ENCODE results near the gene LRRC75A.

Gene LRRC75A

GRCh38 chr17:16493531-16494046 lies 1.6 kb upstream of the LRRC75A start:
- no peak for DNase-seq (ENCODE audit: low read depth)

GRCh38 chr17:16492613-16493530 lies 879 bp upstream of the LRRC75A start:
- DNase-seq (ENCODE audit: low read depth): no peak

DNA sequence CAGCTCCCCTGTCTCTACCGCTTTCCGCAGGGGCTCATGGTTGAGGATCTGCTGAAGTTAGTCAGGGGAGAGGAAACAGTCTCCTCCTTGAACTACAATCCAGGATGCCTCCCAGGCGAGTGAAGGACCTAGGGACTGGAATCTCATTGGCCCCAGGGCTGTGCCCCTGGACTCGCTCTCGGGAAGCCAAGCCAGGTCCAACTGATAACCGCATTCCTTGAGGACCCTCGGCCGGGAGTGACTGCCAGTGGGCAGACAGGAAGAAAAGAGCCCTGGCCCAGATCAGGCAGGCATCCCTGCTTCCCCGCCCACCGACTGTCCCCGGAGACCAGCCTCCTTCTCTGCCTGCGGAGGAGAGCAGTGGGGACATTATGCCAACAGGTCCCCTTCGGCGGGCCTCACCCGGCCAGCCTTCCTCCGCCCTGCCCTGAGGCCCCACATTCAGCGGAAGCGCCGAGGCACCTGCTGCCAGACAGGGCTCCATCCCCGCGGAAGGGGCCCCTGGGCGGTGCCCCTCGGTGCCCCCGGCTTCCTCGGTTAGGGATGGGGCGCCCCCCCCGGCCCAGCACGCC lies 776 bp downstream of the LRRC75A start:
- DNase-seq (ENCODE audit: low read depth): peak; percentile 6

- DNase-seq (ENCODE audit: low read depth): no peak
Measured at GRCh38 chr17:16489431-16489830, 2.6 kb downstream of the LRRC75A start.

DNA sequence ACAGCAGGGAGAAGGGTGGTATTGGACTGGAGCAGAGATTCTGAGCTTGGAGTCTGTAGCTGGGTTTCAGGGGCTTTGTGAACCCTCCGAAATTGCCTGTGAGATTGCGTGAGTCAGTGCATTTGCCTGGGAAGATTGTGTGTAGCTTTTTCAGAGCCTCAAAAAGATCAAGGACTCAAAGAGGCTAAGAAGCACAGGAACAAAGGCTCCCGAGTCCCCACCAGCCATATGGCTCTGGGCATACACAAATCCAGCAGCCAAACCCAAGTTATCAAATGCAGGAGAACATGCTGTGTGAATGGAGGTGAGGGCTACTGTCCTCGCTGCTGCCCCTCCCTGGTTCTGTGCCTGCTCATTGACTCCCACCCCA lies 3.0 kb downstream of the LRRC75A start:
- DNase-seq (ENCODE audit: low read depth): no peak

GRCh38 chr17:16488186-16488967 lies 3.6 kb downstream of the LRRC75A start:
- DNase-seq (ENCODE audit: low read depth): no peak

- no peak for DNase-seq (ENCODE audit: low read depth)
Measured at GRCh38 chr17:16486373-16487250, 5.4 kb downstream of the LRRC75A start.

- DNase-seq (ENCODE audit: low read depth): no peak
Measured at GRCh38 chr17:16484445-16485175, 7.4 kb downstream of the LRRC75A start.

DNA sequence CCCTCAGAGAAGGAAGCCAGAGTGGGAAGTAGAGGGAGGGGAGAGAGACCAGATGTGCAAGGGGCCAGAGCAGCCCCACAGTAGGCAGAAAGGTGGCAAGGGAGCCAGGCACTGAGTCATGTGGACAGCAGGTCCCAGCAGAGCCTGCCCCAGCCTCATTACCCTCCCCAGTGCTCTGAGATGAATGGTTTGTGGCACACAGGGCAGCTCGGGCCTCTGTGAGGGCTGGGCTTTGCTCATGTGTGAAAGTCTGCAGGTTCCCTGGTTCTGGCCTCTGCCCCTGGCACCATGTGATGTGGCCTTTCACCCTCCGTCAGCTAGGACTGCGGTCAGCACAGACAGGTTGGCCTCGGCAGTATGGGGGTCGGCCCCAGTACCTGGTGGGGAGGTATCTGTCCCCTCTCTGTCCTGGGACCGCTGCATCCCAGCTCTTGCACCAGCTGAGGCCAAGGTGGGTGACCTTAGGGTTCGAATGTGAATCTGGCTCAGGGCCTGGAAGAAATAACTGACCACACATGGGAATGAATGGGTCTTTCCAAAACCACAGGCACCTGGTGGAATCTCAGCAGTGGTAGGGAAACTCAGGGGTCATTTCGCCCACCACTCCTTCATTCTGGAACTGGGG lies 8.9 kb downstream of the LRRC75A start:
- no peak for DNase-seq (ENCODE audit: low read depth)

DNA sequence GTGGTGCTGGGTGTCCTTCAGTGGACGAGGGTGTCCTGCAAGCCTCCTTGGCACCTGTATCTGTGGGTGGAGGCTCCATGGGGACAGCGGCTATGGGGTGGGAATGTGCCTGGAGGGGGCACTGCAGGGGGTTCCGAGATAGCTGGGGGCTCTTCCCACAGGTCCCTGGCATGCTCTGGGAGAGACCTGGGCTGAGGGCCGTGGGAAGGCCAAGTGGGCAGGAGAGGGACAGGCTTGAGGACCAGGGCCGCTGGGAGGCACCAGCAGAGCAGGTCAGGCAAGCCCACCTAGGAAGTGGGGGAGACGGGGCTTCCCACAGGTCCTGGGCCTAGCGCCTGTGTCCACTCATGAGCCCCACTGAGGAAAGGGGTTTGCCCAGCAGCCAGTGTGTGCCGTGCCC lies 9.7 kb downstream of the LRRC75A start:
- DNase-seq (ENCODE audit: low read depth): no peak

DNA sequence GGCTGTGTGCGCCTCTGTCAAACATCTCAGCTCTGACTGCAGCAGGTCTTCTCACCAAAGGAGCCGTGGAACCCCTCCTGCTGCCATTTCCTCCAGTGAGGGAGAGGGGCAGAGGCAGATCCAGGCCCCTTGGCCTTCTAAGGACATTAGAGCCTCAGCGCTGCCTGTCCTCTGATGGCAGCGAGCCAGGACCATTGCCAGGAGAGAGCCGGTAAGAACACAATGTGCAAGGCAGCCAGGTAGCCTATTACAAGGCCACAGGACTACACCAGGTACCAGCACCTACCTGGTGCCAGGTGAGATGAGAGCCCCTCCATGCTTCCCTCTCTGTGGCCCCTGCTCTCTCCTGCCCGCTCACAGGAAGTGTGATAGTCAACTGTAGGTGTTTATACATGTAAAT lies 11.0 kb downstream of the LRRC75A start:
- no peak for DNase-seq (ENCODE audit: low read depth)

DNA sequence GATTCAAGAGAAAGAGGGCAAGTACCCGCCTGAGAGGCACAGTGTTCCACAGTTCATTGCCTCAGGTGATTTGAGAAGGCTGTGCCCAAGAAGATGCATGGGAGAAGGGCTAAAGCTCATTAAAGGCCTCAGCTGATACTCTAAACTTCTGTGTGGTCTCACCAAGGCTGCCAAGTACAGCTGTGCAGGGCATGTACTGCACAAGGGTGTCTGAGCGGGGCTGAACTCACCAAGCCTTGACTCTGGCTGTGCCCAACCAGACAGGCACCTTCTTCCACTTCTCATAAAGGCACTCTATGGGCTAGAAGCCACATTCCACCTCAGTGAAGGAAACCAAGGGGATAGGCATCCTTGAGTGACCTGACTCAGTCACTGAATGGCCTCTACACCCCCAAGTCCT lies 12.7 kb downstream of the LRRC75A start:
- no peak for DNase-seq (ENCODE audit: low read depth)

DNA sequence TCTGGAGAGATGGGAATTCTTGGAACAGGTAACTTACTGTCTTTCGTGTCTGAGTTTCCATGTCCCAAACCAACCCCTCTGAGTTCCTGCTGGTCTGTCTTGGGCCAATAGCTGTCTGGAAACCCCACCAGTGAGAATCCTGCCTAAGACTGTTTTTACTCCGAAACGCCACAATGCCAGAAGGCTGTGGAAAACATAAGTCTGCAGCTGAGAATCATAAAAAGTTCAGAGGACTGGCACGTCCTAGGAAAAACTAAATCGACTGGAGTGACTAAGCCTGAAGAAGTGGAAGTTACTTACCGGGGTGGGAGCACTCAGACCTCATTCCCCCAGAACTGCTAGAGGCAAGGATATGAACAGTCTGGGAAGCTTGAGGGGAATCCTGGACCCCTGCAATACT lies 13.3 kb downstream of the LRRC75A start:
- no peak for DNase-seq (ENCODE audit: low read depth)

DNA sequence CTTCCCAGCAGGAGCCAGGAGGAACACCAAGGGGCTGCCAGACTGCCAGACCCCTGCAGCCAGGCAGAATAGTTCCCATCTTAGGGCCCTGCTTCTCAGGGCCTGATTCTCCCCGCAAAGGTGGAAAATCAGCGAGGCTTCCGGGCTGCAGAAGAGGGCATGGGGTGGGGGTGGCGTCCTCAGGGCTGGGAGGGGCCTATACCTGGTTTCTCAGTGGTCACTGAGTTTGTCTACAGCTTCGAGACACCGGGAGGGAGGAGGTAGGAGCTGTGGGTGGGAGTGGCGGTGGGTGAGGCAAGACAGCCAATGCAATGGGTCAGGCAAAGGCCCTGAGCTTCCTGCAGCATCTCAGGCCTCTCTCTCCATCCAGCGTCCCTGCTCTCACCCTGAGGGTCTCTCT lies 14.3 kb downstream of the LRRC75A start:
- DNase-seq (ENCODE audit: low read depth): no peak

GRCh38 chr17:16477255-16477654 lies 14.7 kb downstream of the LRRC75A start:
- DNase-seq (ENCODE audit: low read depth): no peak

DNA sequence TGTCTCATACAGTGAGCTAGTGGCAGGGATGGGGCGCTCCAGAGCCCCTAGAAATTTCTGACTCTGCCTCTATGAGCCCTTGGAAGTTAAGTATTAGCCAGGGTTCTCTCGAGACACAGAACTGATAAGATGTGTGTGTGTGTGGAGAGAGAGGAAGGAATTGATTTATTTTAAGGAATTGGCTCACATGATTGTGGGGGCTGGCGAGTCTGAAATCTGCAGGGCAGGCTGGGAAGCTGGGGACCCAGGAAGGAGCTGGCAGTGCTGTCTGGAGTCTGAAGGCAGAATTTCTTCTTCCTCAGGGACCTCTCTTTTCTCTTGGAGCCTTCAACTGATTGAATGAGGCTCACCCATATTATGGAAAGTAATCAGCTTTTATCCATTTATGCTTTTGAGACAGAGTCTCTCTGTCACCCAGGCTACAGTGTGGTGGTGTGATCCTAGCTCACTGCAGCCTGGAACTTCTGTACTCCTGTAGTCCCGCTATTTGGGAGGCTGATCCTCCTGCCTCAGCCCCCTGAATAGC lies 16.8 kb downstream of the LRRC75A start:
- DNase-seq (ENCODE audit: low read depth): no peak

DNA sequence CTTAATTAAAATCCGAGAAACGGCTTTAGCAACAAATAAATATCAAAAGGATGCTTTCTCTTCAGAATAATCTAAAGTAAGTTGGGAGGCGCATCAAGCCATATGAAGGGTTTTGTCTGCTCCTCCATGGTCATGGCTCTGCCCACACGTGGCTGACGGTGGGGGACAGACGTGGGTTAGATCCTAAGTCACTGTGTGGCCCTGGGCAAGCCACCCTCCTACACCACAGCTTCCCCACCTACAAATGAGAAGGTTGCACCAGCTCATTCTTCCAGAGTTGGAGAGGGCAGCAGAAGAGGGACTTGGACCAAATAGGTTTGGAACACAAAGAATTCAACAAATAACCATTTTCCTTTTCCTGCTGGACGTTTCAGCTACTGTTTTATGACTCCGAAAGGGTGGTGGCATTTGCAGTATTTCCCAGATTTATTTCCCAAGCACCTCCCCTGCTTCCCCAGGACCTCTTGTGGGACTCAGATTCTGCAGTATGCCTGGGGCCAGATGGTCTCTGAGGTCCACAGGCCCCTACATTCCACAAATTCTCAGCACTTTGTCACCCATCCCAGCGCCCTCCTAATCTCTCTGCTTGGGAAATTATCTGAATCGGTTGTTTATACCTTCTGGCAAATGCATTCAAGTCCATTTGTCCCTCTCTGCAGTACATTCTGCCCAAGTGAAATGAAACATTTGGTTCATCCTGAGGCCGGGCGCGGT lies 17.8 kb downstream of the LRRC75A start:
- no peak for DNase-seq (ENCODE audit: low read depth)

DNA sequence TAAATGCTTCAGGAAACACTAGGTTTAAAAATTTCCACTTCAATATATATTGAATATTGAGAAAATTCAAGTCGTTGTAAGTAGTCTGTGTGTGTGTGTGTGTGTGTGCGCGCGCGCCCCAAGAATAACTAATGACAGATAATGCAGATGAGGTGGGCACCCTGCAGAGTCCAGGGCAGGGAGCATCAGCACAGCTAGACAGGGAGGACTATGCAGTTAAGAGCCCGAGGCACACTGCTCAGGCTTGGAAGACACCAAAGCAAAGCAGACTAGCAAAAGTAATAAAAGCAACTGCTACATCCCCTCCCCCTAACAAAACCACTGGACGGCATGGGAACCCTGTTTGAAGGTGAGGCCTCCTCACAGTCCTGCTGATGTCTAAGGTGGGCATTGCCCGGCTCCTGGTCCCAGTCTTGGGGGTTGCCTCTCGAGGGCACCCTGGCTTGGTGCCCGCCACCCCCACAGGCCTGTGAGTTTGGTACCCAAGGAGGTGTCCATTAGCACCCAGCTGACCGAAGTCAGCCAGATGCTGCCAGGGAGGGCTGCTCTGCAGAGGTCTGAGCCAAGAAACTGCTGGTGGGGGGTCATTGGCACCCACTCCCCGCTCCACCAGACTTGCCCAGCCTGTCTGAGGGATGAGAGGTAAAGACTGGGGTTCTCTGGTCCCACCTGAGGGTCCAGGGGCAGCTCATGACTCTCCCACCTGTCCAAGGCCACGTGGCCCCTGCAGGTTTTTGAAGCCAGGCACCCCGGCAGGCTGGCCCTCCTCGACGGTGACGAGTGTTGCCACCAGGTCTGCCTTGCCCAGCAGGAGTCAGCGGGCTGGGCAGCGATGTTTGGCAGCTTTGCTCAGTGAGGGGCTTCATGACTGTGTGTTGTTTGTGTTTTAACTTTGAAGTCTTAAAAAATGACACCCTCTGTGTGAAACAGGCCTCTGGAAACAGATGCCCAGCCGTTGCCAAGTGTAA lies 18.7 kb downstream of the LRRC75A start:
- DNase-seq (ENCODE audit: low read depth): no peak

All from stimulated activated CD8-positive, alpha-beta memory T cell treated with anti-CD3 and anti-CD28 coated beads, Interleukin-4, amount 100 ng/mL, for 24 hours (primary cell).